Measurements from ENCODE around the gene AJM1.
"Not testable (repeated sequence)": the region's sequence is repeated elsewhere in the genome, so short reads cannot be mapped to it uniquely, and the experiment has no call there.

The AJM1 gene

DNA sequence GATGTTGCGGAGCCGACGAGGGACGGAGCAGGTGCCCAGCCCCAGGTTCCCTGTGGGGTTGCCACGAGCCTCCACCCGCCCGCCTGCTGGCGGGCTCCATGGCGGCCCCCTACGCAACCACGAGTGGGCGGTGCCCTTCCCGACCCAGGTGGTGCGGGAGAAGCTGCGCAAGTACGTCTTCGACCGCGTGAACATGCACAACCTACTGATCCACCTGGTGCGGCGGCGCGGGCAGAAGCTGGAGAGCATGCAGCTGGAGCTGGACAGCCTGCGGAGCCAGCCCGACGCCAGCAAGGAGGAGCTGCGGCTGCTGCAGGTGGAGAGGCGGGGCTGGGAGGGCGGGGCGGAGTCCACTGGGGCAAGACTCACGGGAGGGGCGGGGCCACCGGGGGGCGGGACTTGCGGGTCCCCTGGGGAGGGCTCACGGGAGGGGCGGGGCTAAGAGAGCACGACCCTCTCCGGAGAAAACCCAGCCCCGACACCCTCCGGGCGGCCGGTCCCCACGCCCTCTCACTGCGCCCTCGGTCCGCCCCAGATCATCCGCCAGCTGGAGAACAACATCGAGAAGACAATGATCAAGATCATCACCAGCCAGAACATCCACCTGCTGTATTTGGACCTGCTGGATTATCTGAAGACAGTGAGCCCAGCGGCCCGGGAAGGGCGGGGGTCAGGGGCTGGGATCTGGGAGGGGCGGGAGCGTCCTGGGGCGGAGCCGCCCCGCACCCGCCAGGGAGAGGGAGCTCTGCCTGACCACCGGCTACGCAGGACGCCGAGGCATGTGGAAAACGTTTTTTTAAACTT is 42.2 kb upstream of the AJM1 start:
- TF ChIP-seq, protein P1, sequence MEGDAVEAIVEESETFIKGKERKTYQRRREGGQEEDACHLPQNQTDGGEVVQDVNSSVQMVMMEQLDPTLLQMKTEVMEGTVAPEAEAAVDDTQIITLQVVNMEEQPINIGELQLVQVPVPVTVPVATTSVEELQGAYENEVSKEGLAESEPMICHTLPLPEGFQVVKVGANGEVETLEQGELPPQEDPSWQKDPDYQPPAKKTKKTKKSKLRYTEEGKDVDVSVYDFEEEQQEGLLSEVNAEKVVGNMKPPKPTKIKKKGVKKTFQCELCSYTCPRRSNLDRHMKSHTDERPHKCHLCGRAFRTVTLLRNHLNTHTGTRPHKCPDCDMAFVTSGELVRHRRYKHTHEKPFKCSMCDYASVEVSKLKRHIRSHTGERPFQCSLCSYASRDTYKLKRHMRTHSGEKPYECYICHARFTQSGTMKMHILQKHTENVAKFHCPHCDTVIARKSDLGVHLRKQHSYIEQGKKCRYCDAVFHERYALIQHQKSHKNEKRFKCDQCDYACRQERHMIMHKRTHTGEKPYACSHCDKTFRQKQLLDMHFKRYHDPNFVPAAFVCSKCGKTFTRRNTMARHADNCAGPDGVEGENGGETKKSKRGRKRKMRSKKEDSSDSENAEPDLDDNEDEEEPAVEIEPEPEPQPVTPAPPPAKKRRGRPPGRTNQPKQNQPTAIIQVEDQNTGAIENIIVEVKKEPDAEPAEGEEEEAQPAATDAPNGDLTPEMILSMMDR (conservative IDR thresholded peaks at IDR 0.05; ENCODE audit: low read depth, low read length) = no peak
- Histone ChIP-seq H3K4me2 (peak overlapping the region; percentile 87), H3K79me2 (ENCODE audit: insufficient read depth, low read depth) (no peaks in the 10 kb centered on the region), H3K4me3 (IDR thresholded peaks at IDR 0.05; ENCODE audit: insufficient read depth, low read depth, low read length) (no peak overlapping the region), H4K20me1 (ENCODE audit: insufficient read depth) (no peaks in the 10 kb centered on the region), H2AFZ (ENCODE audit: low read depth) (peak overlapping the region; percentile 57; the same call in 1 of the 2 replicates), H3K27ac (no peak overlapping the region; the same call in 1 of the 2 replicates), H3K9ac (peak overlapping the region; percentile 22; the same call in 1 of the 2 replicates), H3K4me1 (ENCODE audit: low read depth, poor library complexity, severe bottlenecking) (peaks cover 42% of the 10 kb centered on the region), H3K27me3 (ENCODE audit: insufficient read depth, low read depth) (peaks cover 6% of the 10 kb centered on the region; the same call in 1 of the 2 replicates), H3K36me3 (ENCODE audit: insufficient read depth) (no peaks in the 10 kb centered on the region)

DNA sequence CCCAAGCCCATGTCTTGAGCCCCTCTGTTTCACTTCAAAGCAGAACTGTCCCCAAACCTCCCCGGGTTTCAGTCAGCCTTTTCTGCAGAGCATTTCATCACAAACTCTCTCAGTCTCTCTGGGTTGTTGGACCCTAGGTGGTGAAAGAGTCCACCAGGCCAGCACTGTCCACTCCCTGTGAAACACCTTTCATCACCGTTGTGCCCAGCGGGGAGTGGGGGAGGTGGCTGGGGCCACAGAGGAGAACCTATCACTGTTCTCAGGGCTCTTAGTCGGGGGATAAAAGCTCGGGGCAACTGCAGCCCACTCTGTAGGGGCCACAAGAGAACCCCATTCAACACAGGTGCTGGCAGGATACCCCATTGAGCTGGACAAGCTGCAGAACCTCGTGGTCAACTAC is 40.0 kb upstream of the AJM1 start:
- Histone ChIP-seq H3K36me3 (ENCODE audit: insufficient read depth) (no peaks in the 10 kb centered on the region), H3K79me2 (ENCODE audit: insufficient read depth, low read depth) (no peaks in the 10 kb centered on the region), H3K9ac (no peak overlapping the region), H3K4me1 (ENCODE audit: low read depth, poor library complexity, severe bottlenecking) (peaks cover 37% of the 10 kb centered on the region), H3K27me3 (ENCODE audit: insufficient read depth, low read depth) (no peaks in the 10 kb centered on the region; the same call in 1 of the 2 replicates), H4K20me1 (ENCODE audit: insufficient read depth) (no peaks in the 10 kb centered on the region), H3K4me2 (peak overlapping the region; percentile 21; the same call in 1 of the 2 replicates), H3K27ac (no peak overlapping the region), H3K4me3 (IDR thresholded peaks at IDR 0.05; ENCODE audit: insufficient read depth, low read depth, low read length) (no peak overlapping the region), H2AFZ (ENCODE audit: low read depth) (no peak overlapping the region)
- TF ChIP-seq, protein P1 (conservative IDR thresholded peaks at IDR 0.05; ENCODE audit: low read depth, low read length) = no peak

DNA sequence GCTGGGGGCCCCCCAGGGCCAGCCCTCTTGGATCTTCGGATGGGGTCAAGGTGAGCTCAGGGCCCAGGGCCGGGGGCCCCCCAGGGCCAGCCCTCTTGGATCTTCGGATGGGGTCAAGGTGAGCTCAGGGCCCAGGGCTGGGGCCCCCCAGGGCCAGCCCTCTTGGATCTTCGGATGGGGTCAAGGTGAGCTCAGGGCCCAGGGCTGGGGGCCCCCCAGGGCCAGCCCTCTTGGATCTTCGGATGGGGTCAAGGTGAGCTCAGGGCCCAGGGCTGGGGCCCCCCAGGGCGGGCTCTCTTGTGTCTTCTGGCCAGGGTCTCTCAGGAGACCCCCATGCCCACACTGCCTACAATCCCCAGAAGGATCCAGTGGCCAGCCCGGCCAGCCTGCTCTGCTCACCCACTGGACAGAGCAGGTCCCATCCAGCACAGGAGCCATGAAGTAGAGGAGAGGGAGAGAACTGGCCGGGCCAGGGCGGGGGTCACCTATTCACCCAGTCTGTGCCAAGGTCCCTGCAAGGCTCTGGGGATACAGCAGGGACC is 39.2 kb upstream of the AJM1 start:
- not testable (repeated sequence) for H3K36me3 ChIP-seq (ENCODE audit: insufficient read depth); H3K4me2 ChIP-seq; H3K27ac ChIP-seq; H4K20me1 ChIP-seq (ENCODE audit: insufficient read depth); H3K4me3 ChIP-seq (IDR thresholded peaks at IDR 0.05; ENCODE audit: insufficient read depth, low read depth, low read length); H3K27me3 ChIP-seq (ENCODE audit: insufficient read depth, low read depth); H3K79me2 ChIP-seq (ENCODE audit: insufficient read depth, low read depth); H2AFZ ChIP-seq (ENCODE audit: low read depth); H3K9ac ChIP-seq
- H3K4me1 ChIP-seq (ENCODE audit: low read depth, poor library complexity, severe bottlenecking) = peaks cover 37% of the 10 kb centered on the region

- Histone ChIP-seq H3K4me3 (IDR thresholded peaks at IDR 0.05; ENCODE audit: insufficient read depth, low read depth, low read length) (no peak overlapping the region), H2AFZ (ENCODE audit: low read depth) (no peak overlapping the region), H3K9ac (no peak overlapping the region), H3K4me2 (no peak overlapping the region), H3K36me3 (ENCODE audit: insufficient read depth) (no peaks in the 10 kb centered on the region), H3K79me2 (ENCODE audit: insufficient read depth, low read depth) (peaks cover 8% of the 10 kb centered on the region), H3K27me3 (ENCODE audit: insufficient read depth, low read depth) (no peaks in the 10 kb centered on the region), H3K4me1 (ENCODE audit: low read depth, poor library complexity, severe bottlenecking) (peaks cover 38% of the 10 kb centered on the region), H3K27ac (no peak overlapping the region), H4K20me1 (ENCODE audit: insufficient read depth) (no peaks in the 10 kb centered on the region)
- TF ChIP-seq, protein P1 (conservative IDR thresholded peaks at IDR 0.05; ENCODE audit: low read depth, low read length) = no peak
Measured at GRCh38 chr9:136803551-136804508, 38.4 kb upstream of the AJM1 start.

Data from KMS-11 (cell line).